GM21529 (cell line): ENCODE data around the gene PTPA.
A peak's percentile ranks its signal among the peaks of the same experiment; 100 is the strongest.

Source experiments
- ATAC-seq: cut with Tn5 transposase; IDR thresholded peaks from one replicate; pipeline ENCODE4 v1.9.1; 2021; ENCODE audit not compliant: unreplicated experiment

The PTPA gene

GRCh38 chr9:129136446-129137035, 25.3 kb downstream of the PTPA start:
- ATAC-seq = no peak

GRCh38 chr9:129137292-129138143, 26.3 kb downstream of the PTPA start:
- ATAC-seq = no peak

- ATAC-seq = no peak
These were observed 26.9 kb downstream of the PTPA start for GRCh38 chr9:129138144-129138462.

GRCh38 chr9:129138476-129139232, 27.4 kb downstream of the PTPA start:
- no peak for ATAC-seq

GRCh38 chr9:129139233-129139992, 28.2 kb downstream of the PTPA start:
- ATAC-seq = peak; percentile 31

GRCh38 chr9:129139993-129140396, 28.8 kb downstream of the PTPA start:
- ATAC-seq = peak; percentile 59

- peak; percentile 9 for ATAC-seq
These were observed 29.3 kb downstream of the PTPA start for GRCh38 chr9:129140397-129141065.

GRCh38 chr9:129141066-129142041, 30.1 kb downstream of the PTPA start:
- no peak for ATAC-seq

- ATAC-seq = no peak
These were observed 31.1 kb downstream of the PTPA start for GRCh38 chr9:129142138-129142935.

- no peak for ATAC-seq
These were observed 32.1 kb downstream of the PTPA start for GRCh38 chr9:129143031-129143927.

- no peak for ATAC-seq
These were observed 34.1 kb downstream of the PTPA start for GRCh38 chr9:129145316-129145715.

GRCh38 chr9:129145841-129146292, 34.7 kb downstream of the PTPA start:
- no peak for ATAC-seq

- ATAC-seq = no peak
These were observed 35.3 kb downstream of the PTPA start for GRCh38 chr9:129146441-129146941.

GRCh38 chr9:129148463-129149204, 37.4 kb downstream of the PTPA start:
- ATAC-seq = no peak

GRCh38 chr9:129149442-129149841, 38.2 kb downstream of the PTPA start:
- no peak for ATAC-seq

GRCh38 chr9:129150122-129150521, 38.9 kb downstream of the PTPA start:
- ATAC-seq = no peak
